Activated naive CD4-positive, alpha-beta T cell treated with Interleukin-2 at 50 U/mL for 16 hours (primary cell): Measurements from ENCODE around the gene ITPRIP.

ENCODE experiments used
- DNase-seq: peaks from one replicate; pipeline ENCODE4 v3.0.0-alpha.2; 2020

Gene ITPRIP

DNA sequence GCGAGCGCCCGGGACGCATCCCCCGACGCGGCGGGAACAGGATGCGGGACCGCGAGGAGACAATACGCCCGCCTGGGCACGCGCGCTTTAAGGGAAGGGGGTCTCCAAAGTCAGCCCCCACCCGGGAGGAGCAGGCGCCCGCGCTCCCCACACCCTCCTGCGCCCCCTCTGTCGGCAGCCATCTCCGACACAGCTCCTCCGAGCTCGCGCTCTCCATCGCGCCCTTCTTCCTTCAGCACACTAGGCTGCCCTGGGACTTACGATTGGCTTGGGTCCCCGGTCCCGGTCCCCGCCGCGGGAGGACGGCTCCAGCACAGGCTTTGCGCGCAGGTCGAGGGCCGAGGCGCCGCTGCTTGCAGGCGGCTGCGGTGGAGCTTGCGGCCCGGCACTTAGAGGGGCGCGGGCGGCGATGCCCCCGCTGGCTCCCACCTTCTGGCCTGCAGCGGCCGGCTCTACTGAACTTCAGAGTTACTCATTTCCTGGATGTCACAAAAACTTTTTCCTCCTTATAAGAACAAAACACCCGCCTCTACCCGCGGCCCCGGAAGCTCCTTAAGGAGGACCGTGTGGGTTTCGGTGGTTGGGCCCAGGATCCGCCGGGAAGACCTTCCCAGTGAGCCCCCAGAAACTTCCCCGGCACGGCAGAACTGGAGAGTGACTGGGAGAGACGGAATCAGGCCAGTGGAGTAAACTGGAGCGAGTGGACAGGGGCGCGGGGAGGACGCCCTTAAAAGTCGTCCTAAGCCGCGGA is at the start of gene ITPRIP:
Gene ITPRIP (minus strand): TSS at position 481 of the 751 bp plus-strand sequence. CDS start 22,414 bp downstream, outside the sequence.
- DNase-seq: peak; percentile 75

- no peak for DNase-seq
These were observed 49.0 kb upstream of the ITPRIP start for GRCh38 chr10:104387130-104387888.

DNA sequence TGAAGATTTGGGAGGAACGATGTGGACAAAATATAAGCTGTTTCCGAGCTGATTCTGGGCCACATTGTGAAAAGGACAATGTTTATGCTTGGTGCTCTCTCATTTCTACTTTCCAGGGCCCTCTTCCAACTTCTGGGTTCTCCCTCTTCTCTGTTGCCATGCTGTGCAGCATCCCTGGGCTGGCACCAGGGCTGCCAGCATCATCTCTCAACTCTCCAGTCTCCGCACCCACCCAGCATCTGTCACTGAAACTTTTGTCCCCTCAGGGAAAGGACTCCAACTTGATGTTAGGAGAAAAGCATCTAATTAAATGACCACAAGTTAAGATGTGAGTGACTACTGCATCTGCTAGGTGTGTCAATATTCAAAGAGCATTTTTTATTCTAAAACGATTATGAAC is 42.1 kb upstream of the ITPRIP start:
- DNase-seq: no peak

- no peak for DNase-seq
These were observed 38.6 kb upstream of the ITPRIP start for GRCh38 chr10:104376784-104377300.

DNA sequence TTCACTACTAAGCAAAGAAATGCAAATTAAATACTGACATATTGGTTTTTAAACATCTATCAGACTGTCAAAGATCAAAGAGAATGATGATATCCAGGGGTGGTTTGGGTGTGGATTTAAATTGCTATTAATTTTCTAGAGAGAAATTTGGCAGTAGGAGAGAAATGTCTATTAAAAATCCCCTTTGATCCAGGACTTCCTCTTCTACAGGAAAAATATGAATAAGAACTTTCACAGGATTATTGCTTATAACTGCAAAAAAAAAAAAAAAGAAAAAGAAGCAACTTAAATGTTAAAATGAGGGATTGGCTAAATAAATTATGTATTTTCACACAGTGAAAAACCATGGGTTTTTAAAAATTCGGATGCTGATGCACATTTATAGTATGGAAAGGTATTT is 36.3 kb upstream of the ITPRIP start:
- DNase-seq: no peak

- DNase-seq: no peak
These were observed 33.5 kb upstream of the ITPRIP start for GRCh38 chr10:104371753-104372152.

- no peak for DNase-seq
These were observed 30.1 kb upstream of the ITPRIP start for GRCh38 chr10:104368381-104368780.

DNA sequence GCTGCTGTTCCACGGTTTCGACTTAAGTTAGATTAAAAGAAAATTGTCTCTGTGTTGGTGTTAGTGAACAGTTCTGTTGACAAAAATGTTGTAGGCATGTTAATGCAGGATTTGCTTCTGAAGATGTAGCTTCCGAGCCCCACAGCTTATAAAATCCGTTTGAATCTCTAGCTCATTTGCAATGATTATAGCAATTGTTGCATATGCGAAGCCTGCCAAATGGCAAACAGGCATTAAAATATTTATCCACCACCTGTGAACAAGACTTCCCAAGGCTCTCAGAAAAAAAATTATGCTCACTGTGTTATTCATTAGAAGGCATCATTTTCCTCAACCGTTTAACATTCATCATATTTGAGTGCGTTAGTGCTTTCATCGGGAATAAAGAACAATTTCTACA is 29.6 kb upstream of the ITPRIP start:
- no peak for DNase-seq

- DNase-seq: no peak
These were observed 21.5 kb upstream of the ITPRIP start for GRCh38 chr10:104359811-104360210.

GRCh38 chr10:104353325-104354048 is 15.2 kb upstream of the ITPRIP start, which contains the start of gene CFAP58:
CFAP58 (plus strand) TSS chr10:104353833; CDS start chr10:104353898, 65 bp downstream.
- DNase-seq: peak; percentile 88

DNA sequence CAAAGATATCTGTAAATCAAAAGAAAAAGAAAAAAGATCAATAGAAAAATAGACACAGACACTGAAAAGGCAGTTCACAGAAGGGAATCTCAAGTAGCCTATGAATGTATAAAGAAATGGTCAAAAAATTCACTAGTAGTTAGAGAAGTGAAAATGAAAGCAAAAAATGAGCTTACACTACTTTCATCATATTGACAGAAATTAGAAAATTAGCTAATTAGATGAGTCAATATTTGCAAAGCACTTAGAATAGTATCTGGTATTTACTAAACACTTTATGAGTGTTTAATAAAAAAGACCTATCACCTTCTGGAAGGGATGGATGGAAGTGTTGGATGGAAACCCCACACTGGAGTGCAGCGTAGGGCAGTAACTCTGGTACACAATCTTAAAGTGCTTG is 13.7 kb upstream of the ITPRIP start:
- no peak for DNase-seq

GRCh38 chr10:104351061-104351702 is 12.9 kb upstream of the ITPRIP start:
- DNase-seq: no peak

- DNase-seq: no peak
These were observed 11.9 kb upstream of the ITPRIP start for GRCh38 chr10:104350127-104350635.

- no peak for DNase-seq
These were observed 11.4 kb upstream of the ITPRIP start for GRCh38 chr10:104349623-104350126.

DNA sequence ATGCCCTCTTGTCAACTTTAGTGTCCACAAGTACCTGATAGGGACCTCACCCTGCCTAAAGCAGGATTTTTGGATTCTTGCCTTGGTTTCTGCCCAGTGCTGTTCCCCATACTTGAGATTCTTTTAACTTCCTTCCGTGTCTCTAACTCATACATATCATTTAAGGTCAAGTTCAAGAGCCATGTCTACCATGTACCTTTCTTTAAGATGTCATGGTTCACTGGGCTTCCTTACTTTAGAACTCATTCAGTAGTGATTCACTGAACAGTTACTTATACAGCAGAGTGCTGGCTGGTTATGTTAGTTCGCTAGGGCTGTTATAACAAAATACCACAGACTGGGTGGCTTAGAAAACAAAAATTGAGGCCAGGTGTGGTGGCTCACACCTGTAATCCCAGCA is 10.3 kb upstream of the ITPRIP start:
- DNase-seq: no peak

DNA sequence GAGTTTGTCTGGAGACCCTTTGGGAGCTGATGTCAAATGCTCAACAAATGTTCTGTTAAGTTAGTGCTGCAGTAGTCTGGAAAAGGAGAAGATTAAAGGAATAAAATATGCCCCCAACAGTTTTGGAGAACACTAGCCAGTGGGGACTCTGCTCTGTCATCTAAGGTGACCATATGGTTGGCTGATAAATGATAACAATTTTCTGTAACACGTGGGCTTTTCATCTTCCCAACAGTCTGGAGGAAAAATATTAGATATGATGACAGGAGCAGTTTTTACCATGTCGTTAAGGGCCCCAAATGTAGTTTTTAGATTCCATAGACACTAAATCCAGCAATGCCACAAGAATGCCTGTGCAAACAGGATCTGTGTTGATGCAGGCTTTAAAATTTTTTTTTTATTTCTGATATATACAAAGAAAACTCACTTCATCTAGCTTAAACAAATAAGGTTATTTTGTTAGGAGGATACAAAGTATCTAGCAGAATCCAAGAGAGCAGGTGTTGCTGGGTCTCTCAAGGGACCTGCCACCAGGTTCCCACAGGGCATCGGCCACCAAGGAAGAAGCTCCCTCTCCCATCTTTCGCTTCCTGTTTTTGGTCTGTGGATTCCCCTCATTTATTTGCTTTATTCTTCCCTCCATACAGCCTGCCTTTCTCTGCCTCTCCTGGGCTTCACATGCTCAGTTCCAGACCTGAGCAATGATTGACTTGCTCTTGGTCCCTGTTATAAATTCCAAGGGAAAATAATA is 9.2 kb upstream of the ITPRIP start:
- no peak for DNase-seq

DNA sequence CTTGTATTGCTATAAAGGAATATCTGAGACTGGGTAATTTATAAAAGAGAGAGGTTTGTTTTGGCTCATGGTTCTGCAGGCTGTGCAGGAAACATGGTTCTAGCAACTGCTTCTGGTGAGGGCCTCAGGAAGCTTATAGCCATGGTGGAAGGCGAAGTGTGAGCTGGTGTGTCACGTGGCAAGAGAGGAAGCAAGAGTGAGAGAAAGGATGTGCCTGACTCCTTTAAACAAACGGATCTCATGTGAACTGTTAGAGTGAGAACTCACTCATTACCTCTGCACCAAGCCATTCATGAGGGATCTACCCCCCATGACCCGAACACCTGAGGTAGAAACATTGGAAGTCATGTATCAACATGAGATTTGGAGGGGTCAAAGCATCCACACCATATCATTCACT is 7.7 kb upstream of the ITPRIP start:
- DNase-seq: no peak

- no peak for DNase-seq
These were observed 7.2 kb upstream of the ITPRIP start for GRCh38 chr10:104345515-104345914.

DNA sequence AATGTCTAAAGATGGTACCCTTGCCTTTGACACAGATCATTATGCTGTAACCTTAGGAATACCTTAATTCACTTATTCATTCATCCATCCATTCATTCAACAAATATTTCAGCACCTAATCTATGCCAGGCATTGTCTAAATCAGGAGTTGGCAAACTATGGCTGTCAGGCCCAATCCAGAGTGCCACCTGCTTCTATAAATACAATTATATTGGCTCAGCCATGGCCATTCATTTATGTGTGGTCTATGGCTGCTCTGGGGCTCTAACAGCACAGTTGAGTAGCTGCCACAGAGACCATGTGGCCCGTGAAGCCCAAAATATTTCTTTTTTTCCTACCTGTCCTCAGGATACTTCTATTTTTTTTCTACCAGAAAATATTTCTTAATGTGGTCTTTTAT is 6.0 kb upstream of the ITPRIP start:
- no peak for DNase-seq

GRCh38 chr10:104342941-104343411 is 4.7 kb upstream of the ITPRIP start:
- DNase-seq: no peak

DNA sequence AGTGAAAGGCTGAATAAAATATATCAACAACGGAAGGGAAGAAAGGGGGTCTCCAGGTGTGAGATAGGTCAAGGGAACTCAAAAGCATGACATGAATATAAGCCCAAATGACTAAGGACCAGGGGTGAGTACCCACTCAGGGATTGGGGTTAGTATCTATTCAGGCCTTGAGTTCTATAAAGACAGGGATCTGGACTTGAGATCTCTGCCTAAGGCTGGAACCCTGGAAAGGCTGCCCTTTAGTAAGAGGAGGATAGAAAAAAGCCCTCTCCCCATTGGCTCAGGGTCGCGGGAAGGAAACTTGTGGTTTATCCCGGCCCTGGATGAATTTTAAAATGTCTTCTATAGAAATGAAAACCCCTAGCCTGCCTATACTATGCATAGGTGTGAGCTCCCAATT is 2.4 kb upstream of the ITPRIP start:
- no peak for DNase-seq
